Amygdala (tissue), 56 donors: Measurements from ENCODE around the gene ACTL6B.

ENCODE experiments used
- DNase-seq, 56 donors: peaks; one replicate each; lab custom pipeline; 2025; lab: John Stamatoyannopoulos, UW

ACTL6B gene

GRCh38 chr7:100604976-100605911 is 51.0 kb downstream of the ACTL6B start:
- DNase-seq = peak in 6 of 56 donors; percentile 5 to 40 (median 20)

GRCh38 chr7:100604028-100604975 is 51.9 kb downstream of the ACTL6B start:
- peak in 31 of 56 donors; percentile 6 to 75 (median 32) for DNase-seq

- no peak for DNase-seq
These were observed 52.6 kb downstream of the ACTL6B start for GRCh38 chr7:100603726-100604027.

GRCh38 chr7:100602889-100603725 is 53.1 kb downstream of the ACTL6B start:
- no peak for DNase-seq

- no peak for DNase-seq
These were observed 55.6 kb downstream of the ACTL6B start for GRCh38 chr7:100600730-100601038.

GRCh38 chr7:100599911-100600729 is 56.1 kb downstream of the ACTL6B start:
- no peak for DNase-seq

GRCh38 chr7:100598425-100598824 is 57.8 kb downstream of the ACTL6B start:
- no peak for DNase-seq

GRCh38 chr7:100595188-100595587 is 61.1 kb downstream of the ACTL6B start:
- DNase-seq = no peak
